GM19193 (cell line): Measurements from ENCODE around the gene PAK5.

Source experiments
- POLR2A ChIP-seq: IDR thresholded peaks from 4 replicates; pipeline ENCODE4 v1.6.1; 2011; ENCODE audit not compliant: insufficient read depth, insufficient read length; ENCODE audit errors: extremely low read depth

The PAK5 gene

GRCh38 chr20:9550871-9551270 lies 288.0 kb downstream of the PAK5 start:
- no peak for TF ChIP-seq POLR2A

DNA sequence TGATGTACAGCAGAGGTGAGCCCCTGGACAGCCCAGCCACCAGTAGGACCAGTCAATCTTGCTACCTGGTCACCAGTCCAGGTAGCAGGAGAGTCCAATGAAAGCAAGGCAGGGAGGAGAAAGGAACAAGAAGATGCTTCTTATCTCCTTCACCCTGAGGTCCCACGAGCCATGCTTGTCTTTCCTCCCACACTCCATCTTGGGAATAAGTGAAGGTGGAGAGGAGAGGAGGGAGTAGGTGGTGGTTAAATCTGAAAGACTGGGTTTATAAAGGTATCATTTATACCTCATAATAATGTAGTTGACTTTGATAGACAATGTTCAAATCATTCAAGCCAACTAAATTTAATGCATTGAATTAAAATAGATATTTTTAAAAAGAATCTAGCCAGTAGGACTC lies 288.6 kb downstream of the PAK5 start:
- TF ChIP-seq POLR2A = no peak

DNA sequence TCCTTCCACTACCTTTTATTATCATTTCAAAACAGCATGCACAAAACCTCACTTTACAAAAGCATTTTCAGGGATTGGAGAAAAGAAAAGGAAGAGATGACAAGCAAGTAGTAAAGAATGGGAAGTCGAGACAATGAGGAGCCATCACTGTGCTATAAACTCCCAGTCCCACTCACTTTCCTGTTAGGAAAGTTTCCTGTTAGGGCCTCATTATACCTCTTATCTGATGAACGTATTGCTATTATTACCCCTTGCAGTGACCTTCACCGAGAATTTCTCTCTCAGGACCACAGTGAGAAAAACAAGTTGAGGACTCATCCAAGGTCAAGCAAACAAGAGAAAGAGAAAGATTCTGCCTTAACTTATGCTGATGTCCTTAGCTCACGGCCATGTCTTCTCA lies 295.7 kb downstream of the PAK5 start:
- TF ChIP-seq POLR2A = no peak

GRCh38 chr20:9535449-9535848 lies 303.4 kb downstream of the PAK5 start:
- no peak for TF ChIP-seq POLR2A

DNA sequence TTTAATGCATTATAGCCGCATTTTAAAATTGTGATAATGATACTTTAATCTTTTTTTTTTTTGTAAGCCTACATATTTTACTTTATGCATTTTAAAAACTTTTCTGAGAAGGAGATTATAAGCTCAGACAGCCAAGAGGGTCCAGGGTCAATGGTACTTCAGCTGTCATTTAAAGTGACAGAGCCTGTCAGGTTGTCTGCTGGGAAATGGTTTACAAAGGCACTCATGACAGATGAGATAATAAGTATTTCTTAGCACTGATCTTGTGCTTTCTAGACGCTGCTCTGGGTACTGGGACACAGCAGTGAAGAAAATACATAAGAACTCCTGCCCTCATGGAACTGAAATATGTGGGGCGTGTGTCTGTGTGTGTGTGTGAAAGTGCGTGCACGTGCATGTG lies 304.9 kb downstream of the PAK5 start:
- TF ChIP-seq POLR2A = no peak

DNA sequence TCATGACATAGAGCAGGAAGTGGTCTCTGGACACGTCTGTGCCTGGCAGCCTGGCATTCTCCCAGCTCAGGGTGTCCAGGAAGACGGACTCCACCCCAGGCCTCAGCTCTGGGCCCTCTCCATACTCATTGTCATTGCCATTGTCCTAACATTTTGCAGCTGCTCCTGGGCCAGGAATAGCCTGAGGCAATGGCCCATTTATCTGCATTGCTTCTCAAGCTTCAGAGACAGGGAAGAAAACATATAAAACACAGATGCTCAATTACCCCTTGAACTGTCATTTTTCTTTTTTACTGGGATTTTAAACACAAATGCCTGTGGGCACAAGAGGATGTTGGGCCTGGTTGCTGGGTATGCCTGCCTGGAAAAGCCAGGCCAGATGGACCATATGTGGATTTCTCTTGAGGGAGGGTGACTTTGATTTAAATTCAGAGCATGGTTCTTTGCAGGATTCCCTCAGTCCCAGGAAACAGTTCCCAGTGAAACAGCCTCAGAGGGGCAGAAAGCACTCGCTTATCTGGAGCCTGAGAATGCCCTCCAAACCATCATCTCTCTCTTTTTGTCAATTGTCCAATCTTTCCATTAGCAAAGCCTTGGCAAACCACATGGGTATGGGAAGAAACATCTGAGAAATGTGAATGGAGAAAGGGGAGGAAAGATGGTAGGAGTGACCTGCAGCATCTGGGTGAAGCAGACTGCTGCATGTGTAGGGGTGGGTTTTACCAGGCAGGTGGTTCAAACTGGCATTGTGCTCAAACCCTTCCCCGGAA lies 306.6 kb downstream of the PAK5 start:
- TF ChIP-seq POLR2A = no peak

GRCh38 chr20:9531581-9531980 lies 307.3 kb downstream of the PAK5 start:
- no peak for TF ChIP-seq POLR2A

DNA sequence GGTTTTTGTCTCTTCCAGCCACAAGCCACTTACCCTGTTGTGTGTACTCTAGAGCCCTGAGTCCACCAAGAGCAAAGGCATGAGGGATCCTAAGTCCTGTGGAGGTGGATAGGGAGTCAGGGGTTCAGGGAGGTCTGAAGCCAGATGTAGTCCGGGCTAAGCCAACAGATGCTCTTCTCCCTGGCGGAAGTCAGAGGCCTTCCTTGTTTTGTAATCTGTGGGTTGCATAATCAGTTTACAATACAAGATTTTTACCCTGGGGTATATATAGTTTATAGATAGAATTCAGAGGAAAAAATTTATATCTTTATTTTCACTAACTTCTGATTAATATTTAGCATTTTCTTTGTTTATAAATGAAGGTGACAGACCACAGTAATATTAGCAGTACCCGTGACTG lies 315.2 kb downstream of the PAK5 start:
- TF ChIP-seq POLR2A = no peak

GRCh38 chr20:9520086-9520485 lies 318.8 kb downstream of the PAK5 start:
- no peak for TF ChIP-seq POLR2A

- TF ChIP-seq POLR2A = no peak
Observed at GRCh38 chr20:9518576-9519175, 320.2 kb downstream of the PAK5 start.

- TF ChIP-seq POLR2A = no peak
Observed at GRCh38 chr20:9517297-9518162, 321.3 kb downstream of the PAK5 start.

DNA sequence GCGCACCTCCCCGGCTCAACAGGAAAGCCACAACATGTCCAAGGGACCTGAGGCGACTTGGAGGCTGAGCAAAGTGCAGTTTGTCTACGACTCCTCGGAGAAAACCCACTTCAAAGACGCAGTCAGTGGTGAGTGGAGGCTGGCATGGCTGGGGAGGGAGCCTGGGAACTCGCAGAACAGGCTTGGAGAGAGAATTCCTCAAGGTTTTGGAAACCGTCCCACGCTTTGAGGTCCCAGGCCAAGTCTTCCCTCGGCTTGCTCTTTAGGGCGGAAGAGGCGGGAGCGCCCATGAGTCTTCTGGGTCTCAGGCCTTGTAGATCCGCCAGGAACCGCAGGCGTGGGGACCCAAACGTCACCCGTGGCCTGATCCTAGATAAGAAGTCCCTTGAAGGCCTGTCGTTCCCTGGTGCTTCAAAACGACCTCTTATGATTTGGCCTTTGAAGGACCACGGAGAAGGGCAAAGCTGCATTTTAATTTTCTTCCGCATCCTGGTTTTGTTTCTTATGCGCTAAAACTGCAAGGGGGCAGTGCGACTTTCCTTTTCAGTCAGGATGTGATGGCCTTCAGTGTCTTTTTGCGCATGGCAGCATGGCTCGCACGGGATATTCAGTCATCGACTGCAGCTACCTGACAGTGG lies 322.5 kb downstream of the PAK5 start:
- TF ChIP-seq POLR2A = no peak

GRCh38 chr20:9515741-9516233 lies 323.1 kb downstream of the PAK5 start:
- no peak for TF ChIP-seq POLR2A

GRCh38 chr20:9515214-9515585 lies 323.7 kb downstream of the PAK5 start:
- no peak for TF ChIP-seq POLR2A
